B cell (primary cell): ENCODE data around the gene DDX24. TPM values are rescaled to one million over a fixed set of nuclear protein-coding genes. Genes with fewer than 3 reads are reported as not detected.

Experiments used
- ATAC-seq: fragments of 200-7000 bp; cut with Tn5 transposase; one replicate; pipeline ENCODE4 v1.10.0; 2021; ENCODE audit warnings: low read depth, mild to moderate bottlenecking, moderate number of reproducible peaks, moderate library complexity
- CTCF ChIA-PET: fragments of 350-600 bp; sonication (Branson Sonifier 250); formaldehyde crosslinking; loops from one replicate; lab custom pipeline; 2021; ENCODE audit warnings: antibody characterized with exemption, inconsistent platforms; lab: Charles Lee
- POLR2A ChIA-PET: fragments of 350-600 bp; sonication (Branson Sonifier 250); formaldehyde crosslinking; loops from one replicate; lab custom pipeline; 2021; ENCODE audit warnings: antibody characterized with exemption; lab: Charles Lee
- DNase-seq: peaks from one replicate; pipeline ENCODE4 v3.0.0; 2013
- H2AFZ ChIP-seq: 2 replicates; pipeline ENCODE4 v1.6.1; 2012; ENCODE audit warnings: mild to moderate bottlenecking, low read depth, low read length; ENCODE audit not compliant: insufficient read depth, poor library complexity, severe bottlenecking
- H3K27ac ChIP-seq, 2 donors: 1 replicate in 1 of 2; 2 replicates in 1 of 2; pipeline ENCODE4 v1.5.1; 2012 to 2013; ENCODE audit warnings: low read length in 2 of 2, mild to moderate bottlenecking in 2 of 2, moderate library complexity in 1 of 2
- H3K27me3 ChIP-seq, 4 experiments: fragments of 200-600 bp in 1 of 4; sonication (generic) in 1 of 4; replicated peaks in 1 of 4; 1 replicate in 2 of 4; 2 replicates in 2 of 4; pipeline versions ENCODE4 v1.6.1 to v1.7.0; 2013 to 2016; ENCODE audit warnings: low read length in 3 of 4, mild to moderate bottlenecking in 2 of 4, mixed read lengths in 1 of 4, moderate library complexity in 1 of 4; ENCODE audit not compliant: insufficient read depth in 4 of 4, control insufficient read depth in 3 of 4; ENCODE audit errors: control extremely low read depth in 1 of 4
- H3K36me3 ChIP-seq, 2 experiments: replicated peaks in 1 of 2; 1 replicate in 1 of 2; 2 replicates in 1 of 2; pipeline versions ENCODE4 v1.6.1 to v1.7.1; 2013; ENCODE audit warnings: low read length in 1 of 2; ENCODE audit not compliant: insufficient read depth in 2 of 2, control insufficient read depth in 1 of 2; ENCODE audit errors: control extremely low read depth in 1 of 2, extremely low read depth in 1 of 2
- H3K4me1 ChIP-seq, 2 donors: fragments of 200-600 bp in 1 of 2; sonication (generic) in 1 of 2; 1 replicate in 1 of 2; 2 replicates in 1 of 2; pipeline versions ENCODE4 v1.5.1 to v1.6.1; 2013 to 2017; ENCODE audit warnings: low read length in 2 of 2; ENCODE audit not compliant: control insufficient read depth in 2 of 2, insufficient read depth in 2 of 2
- H3K4me2 ChIP-seq: replicated peaks from 2 replicates; pipeline ENCODE3; 2012; ENCODE audit warnings: mild to moderate bottlenecking, low read depth, low read length; ENCODE audit not compliant: poor library complexity, severe bottlenecking
- H3K4me3 ChIP-seq, 5 experiments: fragments of 200-600 bp in 1 of 5; sonication (generic) in 1 of 5; 1 replicate in 3 of 5; 2 replicates in 2 of 5; pipeline versions ENCODE4 v1.5.1 to v1.7.0; 2011 to 2016; ENCODE audit warnings: low read length in 4 of 5, mild to moderate bottlenecking in 4 of 5, low read depth in 2 of 5, control low read depth in 1 of 5, moderate library complexity in 1 of 5; ENCODE audit not compliant: insufficient read depth in 1 of 5; ENCODE audit errors: control extremely low read depth in 1 of 5, extremely low read depth in 1 of 5
- H3K79me2 ChIP-seq: fragments of 200-600 bp; sonication (generic); one replicate; pipeline ENCODE4 v1.6.0; 2016; ENCODE audit warnings: low read length; ENCODE audit not compliant: control insufficient read depth, insufficient read depth
- H3K9ac ChIP-seq: fragments of 200-600 bp; sonication (generic); 2 replicates; pipeline ENCODE4 v1.6.1; 2017; ENCODE audit warnings: mild to moderate bottlenecking, low read length, moderate library complexity
- H3K9me3 ChIP-seq, 3 donors: one replicate each; pipeline versions ENCODE4 v1.6.1 to v1.7.1; 2013; ENCODE audit warnings: low read length in 2 of 3; ENCODE audit not compliant: control insufficient read depth in 2 of 3, insufficient read depth in 1 of 3; ENCODE audit errors: control extremely low read depth in 1 of 3
- H4K20me1 ChIP-seq: 2 replicates; pipeline ENCODE4 v1.6.0; 2012; ENCODE audit warnings: mild to moderate bottlenecking, low read length; ENCODE audit not compliant: insufficient read depth, control insufficient read depth, poor library complexity, severe bottlenecking
- H3K27ac Mint-ChIP-seq: one replicate; pipeline ENCODE4 v1.8.0; 2021; ENCODE audit warnings: mixed read lengths
- H3K27me3 Mint-ChIP-seq: one replicate; pipeline ENCODE4 v1.8.0; 2021; ENCODE audit warnings: mixed read lengths
- H3K4me1 Mint-ChIP-seq: one replicate; pipeline ENCODE4 v1.8.0; 2021; ENCODE audit warnings: mixed read lengths
- H3K4me3 Mint-ChIP-seq: one replicate; pipeline ENCODE4 v1.8.0; 2021; ENCODE audit warnings: mixed read lengths
- H3K9me3 Mint-ChIP-seq: one replicate; pipeline ENCODE4 v1.8.0; 2022; ENCODE audit warnings: mixed read lengths; ENCODE audit not compliant: insufficient read depth
- EZH2 ChIP-seq: IDR thresholded peaks from 2 replicates; pipeline ENCODE4 v1.6.1; 2012; ENCODE audit warnings: borderline replicate concordance, low read depth, mild to moderate bottlenecking, moderate library complexity, low read length; ENCODE audit not compliant: insufficient read depth, poor library complexity, severe bottlenecking
- WGBS: methylation state at CpG from one replicate; pipeline ENCODE4 v1.1.5; 2013; ENCODE audit warnings: missing lambda C conversion rate; ENCODE audit not compliant: insufficient coverage; 5-methylcytosine and 5-hydroxymethylcytosine counted together
- intact Hi-C: fragments of 100-400 bp; cut with micrococcal nuclease; formaldehyde crosslinking; loops from one replicate; pipeline ENCODE4 v1.10.0; 2022
- polyA plus RNA-seq: library from polyadenylated mRNA; depleted of rRNA; stranded (reverse); fragments of >200 nt; gene quantifications from 2 replicates; pipeline ENCODE4 v1.2.3, GENCODE V29; 2012
- total RNA-seq, 2 donors: library from RNA; stranded (reverse); fragments of 120-200 nt in 1 of 2; gene quantifications; 1 replicate in 1 of 2; 2 replicates in 1 of 2; pipeline versions ENCODE4 v1.2.3 to v1.2.4, GENCODE V29; 2013 to 2022
- TF ChIP-seq, protein P1 (sequence below): fragments of 200-600 bp; IDR thresholded peaks from one replicate; pipeline ENCODE4 v1.8.0; 2022; ENCODE audit warnings: antibody characterized with exemption, mild to moderate bottlenecking

The DDX24 gene
- total and polyA plus RNA-seq, 2 donors (not counting 1 experiment from before 2014, with no cell fraction given), result 145 to 211 TPM

DNA sequence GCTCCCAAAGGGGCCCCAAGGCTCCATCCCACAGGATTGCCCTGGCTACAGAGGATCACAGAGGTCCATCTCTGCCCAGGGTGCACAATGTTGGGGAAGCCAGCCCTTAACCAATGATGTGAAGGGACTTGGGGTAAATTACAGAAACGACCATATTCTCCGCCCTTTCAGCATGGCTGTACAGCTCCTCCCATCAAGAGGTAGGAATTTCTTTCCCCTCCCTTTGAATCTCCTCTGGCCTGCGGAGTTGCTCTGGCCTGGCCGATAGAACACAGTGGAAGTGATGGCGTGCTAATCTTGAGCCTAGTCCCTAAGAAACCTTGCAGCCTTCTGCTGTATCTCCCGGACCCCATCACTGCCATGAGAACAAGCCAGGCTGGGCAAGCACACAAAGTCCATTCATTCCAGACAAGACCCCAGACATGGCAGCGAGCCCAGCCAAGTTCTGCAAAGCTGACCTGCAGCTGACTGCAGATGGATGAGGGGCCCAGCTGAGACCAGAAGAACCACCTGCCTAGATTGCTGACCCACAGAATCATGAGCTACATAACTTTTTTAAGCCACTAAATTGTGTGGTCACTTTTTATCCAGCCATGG is 22.6 kb upstream of the DDX24 start:
- Histone ChIP-seq H3K27ac (no peak overlapping the region), H3K27me3 (no peaks in the 10 kb centered on the region), H3K4me3 (no peak overlapping the region), H3K79me2 (no peaks in the 10 kb centered on the region), H2AFZ (no peak overlapping the region), H3K4me1 (no peaks in the 10 kb centered on the region), H3K4me2 (no peak overlapping the region), H3K9me3 (no peaks in the 10 kb centered on the region), H3K9ac (no peak overlapping the region), H3K36me3 (no peaks in the 10 kb centered on the region), H4K20me1 (no peaks in the 10 kb centered on the region)
- H3K27me3 Mint-ChIP-seq, result no peaks in the 10 kb centered on the region
- H3K27ac Mint-ChIP-seq, result no peak overlapping the region
- intact Hi-C loops, result no loop called here
- ChIA-PET POLR2A (no interaction called here), CTCF (interaction anchor here (1.3 kb wide), 1 partner anchor 33 kb away, joined by 4 read pairs; no protein-coding TSS in a partner anchor)
- H3K9me3 Mint-ChIP-seq, result no peaks in the 10 kb centered on the region
- WGBS, result 93% methylated on average over 7 of the region's 7 CpGs
- H3K4me1 Mint-ChIP-seq, result no peaks in the 10 kb centered on the region
- ATAC-seq, result no peak
- H3K4me3 Mint-ChIP-seq, result no peak overlapping the region
- TF ChIP-seq, protein P1, sequence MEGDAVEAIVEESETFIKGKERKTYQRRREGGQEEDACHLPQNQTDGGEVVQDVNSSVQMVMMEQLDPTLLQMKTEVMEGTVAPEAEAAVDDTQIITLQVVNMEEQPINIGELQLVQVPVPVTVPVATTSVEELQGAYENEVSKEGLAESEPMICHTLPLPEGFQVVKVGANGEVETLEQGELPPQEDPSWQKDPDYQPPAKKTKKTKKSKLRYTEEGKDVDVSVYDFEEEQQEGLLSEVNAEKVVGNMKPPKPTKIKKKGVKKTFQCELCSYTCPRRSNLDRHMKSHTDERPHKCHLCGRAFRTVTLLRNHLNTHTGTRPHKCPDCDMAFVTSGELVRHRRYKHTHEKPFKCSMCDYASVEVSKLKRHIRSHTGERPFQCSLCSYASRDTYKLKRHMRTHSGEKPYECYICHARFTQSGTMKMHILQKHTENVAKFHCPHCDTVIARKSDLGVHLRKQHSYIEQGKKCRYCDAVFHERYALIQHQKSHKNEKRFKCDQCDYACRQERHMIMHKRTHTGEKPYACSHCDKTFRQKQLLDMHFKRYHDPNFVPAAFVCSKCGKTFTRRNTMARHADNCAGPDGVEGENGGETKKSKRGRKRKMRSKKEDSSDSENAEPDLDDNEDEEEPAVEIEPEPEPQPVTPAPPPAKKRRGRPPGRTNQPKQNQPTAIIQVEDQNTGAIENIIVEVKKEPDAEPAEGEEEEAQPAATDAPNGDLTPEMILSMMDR, result no peak
- no peak for TF ChIP-seq EZH2
- no peak for DNase-seq

DNA sequence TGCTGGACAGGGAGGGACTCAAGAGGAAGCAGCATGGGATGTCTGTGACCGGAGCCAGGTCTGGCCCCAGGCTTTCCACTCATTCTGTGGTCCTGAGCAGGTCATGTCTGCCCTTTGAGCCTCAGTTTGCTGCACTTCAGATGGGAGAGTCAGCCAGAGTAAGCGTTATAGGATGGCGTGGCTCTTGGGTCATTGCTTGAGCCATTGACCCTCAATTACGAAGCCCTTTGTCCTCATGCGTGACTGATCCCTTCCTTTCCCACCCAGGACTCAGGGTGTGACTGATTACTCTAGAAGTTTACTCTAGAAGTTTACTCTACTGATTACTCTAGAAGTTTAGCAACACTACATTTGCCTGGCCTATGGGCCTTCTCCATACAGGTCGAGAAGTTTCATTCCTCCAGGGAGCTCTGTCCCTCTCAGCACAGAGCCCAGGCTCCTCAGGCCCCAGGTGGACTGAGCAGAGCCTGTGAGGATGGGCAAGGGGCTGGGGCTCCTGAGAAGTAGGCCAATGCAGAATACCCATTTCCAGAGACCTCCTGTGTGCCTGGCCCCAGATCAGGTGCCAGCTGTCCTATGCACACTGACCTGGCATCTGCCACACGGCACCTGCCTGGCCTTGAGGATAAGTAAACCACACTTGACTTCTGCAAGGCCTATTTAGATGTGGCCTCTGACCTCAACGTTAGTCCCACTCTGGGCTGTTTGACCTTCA is 21.9 kb upstream of the DDX24 start:
- no peak overlapping the region for H3K4me3 ChIP-seq
- ATAC-seq (no peak), DNase-seq (no peak)
- H4K20me1 ChIP-seq, result no peaks in the 10 kb centered on the region
- intact Hi-C loops, result no loop called here
- no peak overlapping the region for H3K4me2 ChIP-seq
- no peaks in the 10 kb centered on the region for H3K9me3 Mint-ChIP-seq
- no peak overlapping the region for H3K27ac ChIP-seq
- POLR2A ChIA-PET, result no interaction called here
- no peaks in the 10 kb centered on the region for H3K9me3 ChIP-seq
- WGBS, result 96% methylated on average over 6 of the region's 8 CpGs
- no peak for TF ChIP-seq EZH2
- H3K27me3 ChIP-seq, result no peaks in the 10 kb centered on the region
- no peak overlapping the region for H2AFZ ChIP-seq
- CTCF ChIA-PET, result no interaction called here
- H3K4me1 ChIP-seq, result no peaks in the 10 kb centered on the region
- H3K27ac Mint-ChIP-seq, result no peak overlapping the region
- H3K4me3 Mint-ChIP-seq, result no peak overlapping the region
- H3K79me2 ChIP-seq, result no peaks in the 10 kb centered on the region
- no peak overlapping the region for H3K9ac ChIP-seq
- no peaks in the 10 kb centered on the region for H3K27me3 Mint-ChIP-seq
- H3K4me1 Mint-ChIP-seq, result no peaks in the 10 kb centered on the region
- no peaks in the 10 kb centered on the region for H3K36me3 ChIP-seq
